Measurements from ENCODE around the gene ARL6IP6.

Gene ARL6IP6

GRCh38 chr2:152718076-152718908, at the start of gene ARL6IP6 (continued):
- TF ChIP-seq ATF2 (tag by site-specific recombination; IDR thresholded peaks at IDR 0.05; ENCODE audit: low read depth) = peak; percentile 61; the same call in 1 of the 2 replicates
- peak; percentile 92 for TF ChIP-seq ZEB2 (tag by site-specific recombination; IDR thresholded peaks at IDR 0.05)
- peak; percentile 43; the same call in 1 of the 2 replicates for TF ChIP-seq TRIM28 (IDR thresholded peaks at IDR 0.05; ENCODE audit: borderline replicate concordance, low read length)
- TF ChIP-seq ZNF146 (tag by site-specific recombination; IDR thresholded peaks at IDR 0.05) = peak; percentile 22; the same call in 1 of the 2 replicates
- no peak for TF ChIP-seq ZSCAN30 (tag by site-specific recombination; IDR thresholded peaks at IDR 0.05)
- TF ChIP-seq ZNF580 (tag by site-specific recombination; IDR thresholded peaks at IDR 0.05) = peak; percentile 86
- TF ChIP-seq SCRT2 (tag by site-specific recombination; IDR thresholded peaks at IDR 0.05) = peak; percentile 12; the same call in 1 of the 2 replicates
- peak; percentile 92 for TF ChIP-seq ZNF600 (tag by site-specific recombination; IDR thresholded peaks at IDR 0.05)
- TF ChIP-seq ZNF174 (tag by site-specific recombination; IDR thresholded peaks at IDR 0.05) = no peak
- peak; percentile 32; the same call in 1 of the 2 replicates for TF ChIP-seq ZNF18 (tag by site-specific recombination; IDR thresholded peaks at IDR 0.05)
- no peak for TF ChIP-seq HOXC10 (CRISPR knock-in tag; IDR thresholded peaks at IDR 0.05)
- TF ChIP-seq SP2 (tag by site-specific recombination; IDR thresholded peaks at IDR 0.05) = peak; percentile 72
- TF ChIP-seq FEZF1 (tag by site-specific recombination; IDR thresholded peaks at IDR 0.05) = peak; percentile 31; the same call in 1 of the 2 replicates
- TF ChIP-seq ZNF16 (tag by site-specific recombination; IDR thresholded peaks at IDR 0.05; ENCODE audit: low read depth) = no peak
- TF ChIP-seq ZNF792 (tag by site-specific recombination; IDR thresholded peaks at IDR 0.05) = peak; percentile 58; the same call in 1 of the 2 replicates
- peak; percentile 54; the same call in 1 of the 2 replicates for TF ChIP-seq SCRT1 (tag by site-specific recombination; IDR thresholded peaks at IDR 0.05; ENCODE audit: borderline replicate concordance)
- peak; percentile 96 for TF ChIP-seq BCL11B (tag by site-specific recombination; IDR thresholded peaks at IDR 0.05; ENCODE audit: low read depth)
- TF ChIP-seq ZFHX2 (tag by site-specific recombination; conservative IDR thresholded peaks at IDR 0.05) = peak; percentile 93
- TF ChIP-seq BCL6B (tag by site-specific recombination; IDR thresholded peaks at IDR 0.05) = no peak
- no peak for TF ChIP-seq ZNF529 (tag by site-specific recombination; IDR thresholded peaks at IDR 0.05; ENCODE audit: insufficient replicate concordance)
- peak; percentile 81; the same call in 1 of the 2 replicates for TF ChIP-seq REPIN1 (tag by site-specific recombination; IDR thresholded peaks at IDR 0.05; ENCODE audit: low read depth)
- peak; percentile 48; the same call in 1 of the 2 replicates for TF ChIP-seq ZNF76 (tag by site-specific recombination; IDR thresholded peaks at IDR 0.05; ENCODE audit: borderline replicate concordance, low read depth)
- 0 out of 2 replicates have a peak, but pooled peaks have one; percentile 12 for TF ChIP-seq ZNF280D (tag by site-specific recombination; IDR thresholded peaks at IDR 0.05)
- peak; percentile 21; the same call in 1 of the 2 replicates for TF ChIP-seq ZBTB11 (tag by site-specific recombination; conservative IDR thresholded peaks at IDR 0.05; ENCODE audit: low read depth)
- peak; percentile 12; the same call in 1 of the 2 replicates for TF ChIP-seq GLIS1 (tag by site-specific recombination; IDR thresholded peaks at IDR 0.05)
- TF ChIP-seq ZNF501 (tag by site-specific recombination; IDR thresholded peaks at IDR 0.05) = 0 out of 2 replicates have a peak, but pooled peaks have one; percentile 69
- TF ChIP-seq GLIS2 (tag by site-specific recombination; IDR thresholded peaks at IDR 0.05) = peak; percentile 69
- no peak for TF ChIP-seq ZNF23 (tag by site-specific recombination; IDR thresholded peaks at IDR 0.05; ENCODE audit: borderline replicate concordance)
